HFF-Myc (cell line): ENCODE results near the gene COL4A1.

Source experiments
- DNase-seq: peaks from one replicate; pipeline ENCODE4 v3.0.0-alpha.2; 2011; ENCODE audit warnings: low read depth; ENCODE audit errors: extremely low read depth
- H3K4me3 ChIP-seq: replicated peaks from 2 replicates; pipeline ENCODE4 v1.5.1; 2011; ENCODE audit warnings: low read depth, mild to moderate bottlenecking, control low read depth, low read length
- TF ChIP-seq, protein P1 (sequence below): IDR thresholded peaks from 2 replicates; pipeline ENCODE4 v1.5.1; 2012; ENCODE audit warnings: mild to moderate bottlenecking, low read depth, low read length, control low read depth; ENCODE audit errors: missing control alignments

The COL4A1 gene

DNA sequence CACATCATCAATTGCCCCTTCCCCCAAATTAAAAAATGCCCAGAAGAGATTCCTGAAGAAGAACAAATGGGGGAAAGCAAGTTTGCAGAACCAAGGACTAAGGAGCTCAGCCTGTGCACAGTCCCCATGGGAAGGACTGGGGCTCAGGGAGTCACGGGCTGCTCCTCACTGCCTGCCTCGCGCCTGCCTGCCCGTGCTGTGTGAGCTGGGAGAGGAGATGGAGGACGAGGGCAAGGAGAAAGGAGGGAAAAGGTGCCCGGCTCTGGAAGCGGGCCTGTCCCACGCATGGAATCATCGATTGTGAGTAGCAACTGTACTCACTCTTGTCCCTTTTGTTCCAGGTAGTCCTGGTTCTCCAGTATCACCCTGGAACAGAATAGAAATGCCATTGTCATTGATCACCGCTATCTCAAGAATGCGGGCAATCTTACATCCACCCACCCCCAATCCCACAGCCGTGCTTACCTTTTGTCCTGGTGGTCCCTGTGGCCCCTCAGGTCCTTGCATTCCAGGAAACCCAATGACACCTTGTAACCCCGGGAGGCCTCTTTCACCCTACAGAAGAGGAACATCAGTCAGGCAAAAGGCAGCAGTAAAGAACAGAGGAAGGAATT lies 93.4 kb downstream of the COL4A1 start:
- no peak for DNase-seq
- TF ChIP-seq, protein P1, sequence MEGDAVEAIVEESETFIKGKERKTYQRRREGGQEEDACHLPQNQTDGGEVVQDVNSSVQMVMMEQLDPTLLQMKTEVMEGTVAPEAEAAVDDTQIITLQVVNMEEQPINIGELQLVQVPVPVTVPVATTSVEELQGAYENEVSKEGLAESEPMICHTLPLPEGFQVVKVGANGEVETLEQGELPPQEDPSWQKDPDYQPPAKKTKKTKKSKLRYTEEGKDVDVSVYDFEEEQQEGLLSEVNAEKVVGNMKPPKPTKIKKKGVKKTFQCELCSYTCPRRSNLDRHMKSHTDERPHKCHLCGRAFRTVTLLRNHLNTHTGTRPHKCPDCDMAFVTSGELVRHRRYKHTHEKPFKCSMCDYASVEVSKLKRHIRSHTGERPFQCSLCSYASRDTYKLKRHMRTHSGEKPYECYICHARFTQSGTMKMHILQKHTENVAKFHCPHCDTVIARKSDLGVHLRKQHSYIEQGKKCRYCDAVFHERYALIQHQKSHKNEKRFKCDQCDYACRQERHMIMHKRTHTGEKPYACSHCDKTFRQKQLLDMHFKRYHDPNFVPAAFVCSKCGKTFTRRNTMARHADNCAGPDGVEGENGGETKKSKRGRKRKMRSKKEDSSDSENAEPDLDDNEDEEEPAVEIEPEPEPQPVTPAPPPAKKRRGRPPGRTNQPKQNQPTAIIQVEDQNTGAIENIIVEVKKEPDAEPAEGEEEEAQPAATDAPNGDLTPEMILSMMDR: no peak
- no peak overlapping the region for H3K4me3 ChIP-seq

DNA sequence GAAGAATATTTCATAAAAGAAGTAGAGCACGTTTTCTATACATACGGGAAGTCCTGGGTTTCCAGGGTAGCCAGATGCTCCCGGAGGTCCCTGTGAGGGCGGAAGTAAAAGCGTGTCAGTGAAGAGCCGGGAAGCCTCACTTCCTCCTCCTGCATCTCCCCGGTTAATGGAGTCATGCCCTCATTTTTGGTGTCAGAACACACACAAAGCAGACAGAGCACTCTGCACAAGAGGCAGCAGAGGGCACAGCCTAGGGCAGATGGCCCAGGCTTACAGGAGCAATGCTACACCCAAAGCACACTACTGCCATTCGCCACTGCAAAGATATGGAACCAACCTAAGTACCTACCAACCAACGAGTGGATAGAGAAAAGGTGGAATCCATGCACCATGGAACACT lies 94.4 kb downstream of the COL4A1 start:
- H3K4me3 ChIP-seq: no peak overlapping the region
- no peak for DNase-seq
- TF ChIP-seq, protein P1: no peak

DNA sequence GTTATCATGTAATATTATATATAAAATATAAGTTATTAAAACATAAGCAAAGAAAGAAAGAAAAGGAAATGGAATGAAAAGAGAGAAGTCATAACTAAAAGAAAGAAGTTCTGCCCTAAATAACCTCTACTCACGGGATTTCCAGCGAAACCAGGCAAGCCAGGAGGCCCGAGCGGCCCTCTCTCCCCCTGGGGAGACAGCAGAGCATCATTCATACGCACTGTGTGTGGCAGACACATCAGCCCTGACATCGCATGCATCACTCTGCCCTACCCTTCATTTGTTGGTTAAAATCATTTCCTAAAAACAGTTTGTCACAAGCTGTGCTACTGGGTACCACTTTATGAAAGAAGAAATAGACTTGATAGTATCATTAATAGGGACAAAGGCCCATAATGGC lies 95.2 kb downstream of the COL4A1 start:
- no peak for DNase-seq
- no peak overlapping the region for H3K4me3 ChIP-seq
- TF ChIP-seq, protein P1: no peak

DNA sequence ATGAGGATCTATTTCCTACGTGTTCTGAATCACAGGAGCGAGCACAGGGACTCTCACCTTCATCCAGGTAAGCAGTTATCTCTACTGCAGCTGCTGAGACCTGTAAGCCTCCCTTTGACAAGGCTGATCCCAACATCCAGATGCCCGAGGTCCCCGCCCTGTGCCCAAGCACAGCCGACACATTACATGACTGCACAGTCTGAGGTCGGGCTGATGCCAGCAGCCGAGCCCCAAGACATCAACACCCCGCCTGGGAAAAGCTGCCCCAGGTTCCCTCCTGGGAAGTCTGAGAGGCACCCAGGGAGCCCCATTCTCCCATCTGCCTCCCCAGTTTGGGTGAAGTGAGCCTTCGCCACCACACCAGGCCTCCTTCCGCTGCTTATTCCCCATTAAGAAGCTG lies 95.9 kb downstream of the COL4A1 start:
- H3K4me3 ChIP-seq: no peak overlapping the region
- TF ChIP-seq, protein P1: no peak
- DNase-seq: no peak

DNA sequence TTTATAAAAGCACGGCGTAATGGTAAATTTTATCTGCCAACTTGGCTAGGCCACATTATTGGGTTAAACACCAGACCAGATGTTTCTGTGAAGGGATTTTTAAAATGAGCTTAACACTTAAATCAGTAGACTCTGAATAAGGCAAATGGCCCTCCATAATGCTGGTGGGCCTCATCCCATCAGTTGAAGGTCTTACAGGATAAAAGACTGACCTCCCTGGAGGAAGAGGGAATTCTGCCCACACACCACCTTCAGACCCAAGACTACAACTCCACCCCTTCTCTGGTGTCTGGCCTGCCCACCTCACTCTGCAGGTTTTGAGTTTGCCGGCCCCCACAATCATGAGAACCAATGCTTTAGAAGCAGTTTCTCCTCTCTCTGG lies 96.4 kb downstream of the COL4A1 start:
- DNase-seq: no peak
- TF ChIP-seq, protein P1: no peak
- no peak overlapping the region for H3K4me3 ChIP-seq

DNA sequence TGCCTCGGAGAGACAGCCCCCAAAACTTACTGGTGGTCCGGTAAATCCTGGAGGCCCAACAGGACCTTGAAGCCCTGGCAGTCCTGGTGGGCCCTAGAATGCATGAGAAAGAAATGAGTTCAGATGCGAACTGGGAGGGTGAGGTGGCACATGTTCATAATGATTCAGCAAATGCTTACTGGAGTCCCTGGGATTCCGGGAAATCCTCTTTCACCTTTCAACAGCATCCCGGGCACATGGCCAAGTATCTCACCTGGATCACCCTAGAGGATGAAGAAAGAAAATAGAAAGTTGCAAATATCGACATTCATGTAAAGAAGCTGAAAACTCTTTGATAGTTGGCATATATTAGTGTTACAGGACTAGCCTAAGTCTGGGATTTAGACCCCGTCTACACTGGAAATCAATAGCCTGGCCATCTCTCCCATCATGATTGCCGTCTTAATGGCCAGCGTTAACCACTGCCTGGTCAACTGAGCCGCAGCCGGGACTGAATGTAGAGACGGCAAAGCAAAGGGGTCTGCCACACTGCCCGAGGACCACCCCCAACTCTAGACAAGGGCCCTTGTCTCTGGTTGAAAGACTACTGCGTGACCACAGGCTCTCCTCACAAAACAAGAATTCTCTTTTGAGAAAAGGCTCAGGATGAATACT lies 96.9 kb downstream of the COL4A1 start:
- H3K4me3 ChIP-seq: no peak overlapping the region
- TF ChIP-seq, protein P1: no peak
- no peak for DNase-seq
